Mammary epithelial cell (primary cell): ENCODE results near the gene SMAD6.

Source experiments
- EZH2 ChIP-seq: IDR thresholded peaks from 2 replicates; pipeline ENCODE4 v1.6.1; 2012; ENCODE audit warnings: low read length, inconsistent platforms, borderline replicate concordance
- TF ChIP-seq, protein P1 (sequence below), 2 donors: IDR thresholded peaks in 1 of 2; conservative IDR thresholded peaks in 1 of 2; 2 replicates each; pipeline ENCODE4 v1.5.1; 2011 to 2012; ENCODE audit warnings: inconsistent platforms in 2 of 2, low read length in 2 of 2, mild to moderate bottlenecking in 2 of 2, control low read depth in 1 of 2, low read depth in 1 of 2; ENCODE audit not compliant: insufficient read depth in 1 of 2; ENCODE audit errors: extremely low read depth in 1 of 2

DNA sequence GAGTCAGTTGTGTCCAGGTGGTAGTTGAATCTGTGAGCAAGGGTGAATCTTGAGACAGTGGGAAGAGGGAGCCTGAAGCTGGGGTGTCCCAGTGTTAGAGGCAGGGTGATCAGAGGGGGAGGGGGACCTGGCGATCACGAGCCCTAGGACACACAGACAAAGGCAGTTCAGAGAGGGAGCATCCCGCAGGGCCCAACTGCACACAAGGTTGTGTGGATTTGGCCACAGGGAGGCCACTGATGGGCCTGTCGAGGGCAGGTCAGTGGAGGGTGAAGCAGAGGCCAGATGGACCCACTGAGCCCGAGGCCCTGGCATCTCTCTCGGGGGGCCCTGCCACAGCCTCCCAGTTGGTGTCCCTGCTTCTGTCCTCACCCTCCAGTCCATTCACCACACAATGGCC is 48.6 kb upstream of the SMAD6 start:
- TF ChIP-seq, protein P1, sequence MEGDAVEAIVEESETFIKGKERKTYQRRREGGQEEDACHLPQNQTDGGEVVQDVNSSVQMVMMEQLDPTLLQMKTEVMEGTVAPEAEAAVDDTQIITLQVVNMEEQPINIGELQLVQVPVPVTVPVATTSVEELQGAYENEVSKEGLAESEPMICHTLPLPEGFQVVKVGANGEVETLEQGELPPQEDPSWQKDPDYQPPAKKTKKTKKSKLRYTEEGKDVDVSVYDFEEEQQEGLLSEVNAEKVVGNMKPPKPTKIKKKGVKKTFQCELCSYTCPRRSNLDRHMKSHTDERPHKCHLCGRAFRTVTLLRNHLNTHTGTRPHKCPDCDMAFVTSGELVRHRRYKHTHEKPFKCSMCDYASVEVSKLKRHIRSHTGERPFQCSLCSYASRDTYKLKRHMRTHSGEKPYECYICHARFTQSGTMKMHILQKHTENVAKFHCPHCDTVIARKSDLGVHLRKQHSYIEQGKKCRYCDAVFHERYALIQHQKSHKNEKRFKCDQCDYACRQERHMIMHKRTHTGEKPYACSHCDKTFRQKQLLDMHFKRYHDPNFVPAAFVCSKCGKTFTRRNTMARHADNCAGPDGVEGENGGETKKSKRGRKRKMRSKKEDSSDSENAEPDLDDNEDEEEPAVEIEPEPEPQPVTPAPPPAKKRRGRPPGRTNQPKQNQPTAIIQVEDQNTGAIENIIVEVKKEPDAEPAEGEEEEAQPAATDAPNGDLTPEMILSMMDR (conservative IDR thresholded peaks at IDR 0.05 in 1 of 2, IDR thresholded peaks at IDR 0.05 in 1 of 2; ENCODE audit: extremely low read depth in 1 of 2, insufficient read depth in 1 of 2, low read depth in 1 of 2, low read length in 2 of 2), result no peak
- no peak for TF ChIP-seq EZH2
